NT2/D1 (cell line): Measurements from ENCODE around the gene ZNF205.

ENCODE experiments used
- DNase-seq: peaks from one replicate; pipeline ENCODE4 v3.0.0-alpha.2; 2011; ENCODE audit warnings: low read depth, low spot score
- H3K27me3 ChIP-seq: 2 replicates; pipeline ENCODE4 v1.6.0; 2011; ENCODE audit warnings: mild to moderate bottlenecking; ENCODE audit not compliant: insufficient read length, insufficient read depth
- H3K36me3 ChIP-seq: 2 replicates; pipeline ENCODE4 v1.6.1; 2011; ENCODE audit warnings: mild to moderate bottlenecking, low read length, mixed read lengths; ENCODE audit not compliant: insufficient read depth, insufficient read length
- H3K4me1 ChIP-seq: 2 replicates; pipeline ENCODE4 v1.5.1; 2011; ENCODE audit not compliant: insufficient read depth, insufficient read length
- H3K4me3 ChIP-seq: 2 replicates; pipeline ENCODE4 v1.5.1; 2011; ENCODE audit warnings: low read depth; ENCODE audit not compliant: insufficient read length
- H3K9ac ChIP-seq: 2 replicates; pipeline ENCODE4 v1.6.0; 2011; ENCODE audit warnings: low read depth; ENCODE audit not compliant: insufficient read length
- H3K9me3 ChIP-seq: 2 replicates; pipeline ENCODE4 v1.5.1; 2011; ENCODE audit warnings: mild to moderate bottlenecking, low read length; ENCODE audit not compliant: insufficient read depth
- SUZ12 ChIP-seq: IDR thresholded peaks from 2 replicates; pipeline ENCODE4 v1.6.1; 2011; ENCODE audit not compliant: insufficient read length, insufficient read depth; ENCODE audit errors: extremely low read depth
- YY1 ChIP-seq: IDR thresholded peaks from 2 replicates; pipeline ENCODE4 v1.6.1; 2011; ENCODE audit not compliant: insufficient read length, insufficient read depth
- ZNF274 ChIP-seq: IDR thresholded peaks from 2 replicates; pipeline ENCODE4 v1.6.1; 2011; ENCODE audit warnings: mild to moderate bottlenecking, low read depth, low read length

The ZNF205 gene

GRCh38 chr16:3152027-3152276 lies 39.6 kb downstream of the ZNF205 start:
- Histone ChIP-seq H3K9ac (peak overlapping the region; percentile 24), H3K27me3 (peaks cover 26% of the 10 kb centered on the region), H3K4me1 (peaks cover 8% of the 10 kb centered on the region), H3K4me3 (peak overlapping the region; percentile 78), H3K9me3 (no peaks in the 10 kb centered on the region), H3K36me3 (no peaks in the 10 kb centered on the region)
- TF ChIP-seq SUZ12 (no peak), ZNF274 (no peak)
- no peak for DNase-seq

GRCh38 chr16:3152277-3152990 lies 40.0 kb downstream of the ZNF205 start:
- DNase-seq, result peak; percentile 93
- Histone ChIP-seq H3K9me3 (no peaks in the 10 kb centered on the region), H3K4me3 (peak overlapping the region; percentile 78), H3K9ac (peak overlapping the region; percentile 79), H3K27me3 (peaks cover 23% of the 10 kb centered on the region), H3K4me1 (peaks cover 8% of the 10 kb centered on the region), H3K36me3 (no peaks in the 10 kb centered on the region)
- TF ChIP-seq SUZ12 (no peak), ZNF274 (no peak), YY1 (no peak)

- no peak overlapping the region for H3K9ac ChIP-seq
- TF ChIP-seq YY1, result no peak
- no peak for TF ChIP-seq ZNF274
- no peak for DNase-seq
- no peak overlapping the region for H3K4me3 ChIP-seq
- peaks cover 13% of the 10 kb centered on the region for H3K4me1 ChIP-seq
- H3K36me3 ChIP-seq, result no peaks in the 10 kb centered on the region
- peaks cover 24% of the 10 kb centered on the region for H3K27me3 ChIP-seq
- H3K9me3 ChIP-seq, result no peaks in the 10 kb centered on the region
Measured at GRCh38 chr16:3152991-3153368, 40.6 kb downstream of the ZNF205 start.

- H3K9me3 ChIP-seq, result no peaks in the 10 kb centered on the region
- peaks cover 15% of the 10 kb centered on the region for H3K27me3 ChIP-seq
- H3K36me3 ChIP-seq, result no peaks in the 10 kb centered on the region
- no peak for DNase-seq
- no peak overlapping the region for H3K4me3 ChIP-seq
- no peak for TF ChIP-seq SUZ12
- TF ChIP-seq ZNF274, result no peak
- no peak for TF ChIP-seq YY1
- H3K4me1 ChIP-seq, result peaks cover 5% of the 10 kb centered on the region
- no peak overlapping the region for H3K9ac ChIP-seq
Measured at GRCh38 chr16:3155181-3155580, 42.8 kb downstream of the ZNF205 start.

- Histone ChIP-seq H3K27me3 (peaks cover 15% of the 10 kb centered on the region), H3K4me1 (peaks cover 5% of the 10 kb centered on the region), H3K9ac (no peak overlapping the region), H3K4me3 (no peak overlapping the region), H3K36me3 (no peaks in the 10 kb centered on the region), H3K9me3 (no peaks in the 10 kb centered on the region)
- DNase-seq, result no peak
- no peak for TF ChIP-seq SUZ12
- no peak for TF ChIP-seq ZNF274
- no peak for TF ChIP-seq YY1
Measured at GRCh38 chr16:3155972-3156371, 43.6 kb downstream of the ZNF205 start.

GRCh38 chr16:3157229-3158025 lies 45.0 kb downstream of the ZNF205 start:
- H3K9ac ChIP-seq, result peak overlapping the region; percentile 90
- peaks cover 15% of the 10 kb centered on the region for H3K27me3 ChIP-seq
- peaks cover 7% of the 10 kb centered on the region for H3K4me1 ChIP-seq
- no peaks in the 10 kb centered on the region for H3K9me3 ChIP-seq
- DNase-seq, result peak; percentile 90
- TF ChIP-seq SUZ12 (no peak), ZNF274 (no peak), YY1 (no peak)
- peak overlapping the region; percentile 82 for H3K4me3 ChIP-seq
- H3K36me3 ChIP-seq, result no peaks in the 10 kb centered on the region

GRCh38 chr16:3158026-3158509 lies 45.7 kb downstream of the ZNF205 start:
- no peaks in the 10 kb centered on the region for H3K36me3 ChIP-seq
- peaks cover 7% of the 10 kb centered on the region for H3K4me1 ChIP-seq
- no peak for TF ChIP-seq ZNF274
- H3K9me3 ChIP-seq, result no peaks in the 10 kb centered on the region
- H3K4me3 ChIP-seq, result peak overlapping the region; percentile 82
- peaks cover 15% of the 10 kb centered on the region for H3K27me3 ChIP-seq
- DNase-seq, result no peak
- H3K9ac ChIP-seq, result peak overlapping the region; percentile 90
